Measurements from ENCODE around the gene JUND.
A peak's percentile ranks its signal among the peaks of the same experiment; 100 is the strongest.

Gene JUND

DNA sequence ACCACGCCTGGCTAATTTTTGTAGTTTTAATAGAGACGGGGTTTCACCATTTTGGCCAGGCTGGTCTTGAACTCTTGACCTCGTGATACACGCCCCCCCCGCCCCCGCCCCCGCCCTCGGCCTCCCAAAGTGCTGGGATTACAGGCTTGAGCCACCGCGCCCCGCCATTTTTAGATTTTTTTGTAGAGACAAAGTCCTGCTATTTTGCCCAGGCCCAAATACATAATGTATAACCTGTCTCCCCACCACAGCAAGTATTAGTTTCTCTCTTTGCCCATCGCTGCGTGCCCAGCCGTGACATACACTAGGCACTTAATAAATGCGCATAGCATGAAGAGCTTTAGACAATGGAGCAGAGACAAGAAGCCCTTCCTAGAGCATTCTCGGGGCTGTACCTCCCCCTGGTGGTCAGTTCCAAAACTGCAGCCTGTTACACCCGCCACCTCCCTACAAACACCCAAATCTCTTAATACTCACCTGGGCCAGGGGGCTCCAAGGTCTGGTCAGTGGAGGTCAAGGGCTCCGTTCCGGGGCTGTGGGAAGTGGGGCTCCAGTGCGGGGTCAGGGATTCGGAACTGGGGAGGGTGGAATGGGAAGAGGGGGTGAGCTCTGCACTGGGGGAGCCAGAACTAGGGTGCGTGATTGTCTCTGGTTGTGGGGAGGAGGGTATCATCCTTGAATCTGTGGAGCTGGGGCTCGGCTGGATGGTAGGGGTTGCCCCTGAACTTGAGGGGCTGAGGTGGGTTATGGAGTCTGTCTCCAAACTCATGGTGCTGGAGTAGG, 29.6 kb downstream of the JUND start:
- POLR2A ChIA-PET: interaction anchor here (0.6 to 1.5 kb wide), 2 partner anchors 30 to 67 kb away, joined by 3 to 5 read pairs; partner anchors contain the start of gene JUND
- TF ChIP-seq, protein P1, sequence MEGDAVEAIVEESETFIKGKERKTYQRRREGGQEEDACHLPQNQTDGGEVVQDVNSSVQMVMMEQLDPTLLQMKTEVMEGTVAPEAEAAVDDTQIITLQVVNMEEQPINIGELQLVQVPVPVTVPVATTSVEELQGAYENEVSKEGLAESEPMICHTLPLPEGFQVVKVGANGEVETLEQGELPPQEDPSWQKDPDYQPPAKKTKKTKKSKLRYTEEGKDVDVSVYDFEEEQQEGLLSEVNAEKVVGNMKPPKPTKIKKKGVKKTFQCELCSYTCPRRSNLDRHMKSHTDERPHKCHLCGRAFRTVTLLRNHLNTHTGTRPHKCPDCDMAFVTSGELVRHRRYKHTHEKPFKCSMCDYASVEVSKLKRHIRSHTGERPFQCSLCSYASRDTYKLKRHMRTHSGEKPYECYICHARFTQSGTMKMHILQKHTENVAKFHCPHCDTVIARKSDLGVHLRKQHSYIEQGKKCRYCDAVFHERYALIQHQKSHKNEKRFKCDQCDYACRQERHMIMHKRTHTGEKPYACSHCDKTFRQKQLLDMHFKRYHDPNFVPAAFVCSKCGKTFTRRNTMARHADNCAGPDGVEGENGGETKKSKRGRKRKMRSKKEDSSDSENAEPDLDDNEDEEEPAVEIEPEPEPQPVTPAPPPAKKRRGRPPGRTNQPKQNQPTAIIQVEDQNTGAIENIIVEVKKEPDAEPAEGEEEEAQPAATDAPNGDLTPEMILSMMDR (IDR thresholded peaks at IDR 0.05; ENCODE audit: control extremely low read depth, extremely low read depth, low read depth, missing control alignments): peak; percentile 92
- DNase-seq (ENCODE audit: extremely low spot score): peak; percentile 89
- CTCF ChIA-PET: interaction anchor here (0.6 to 15.1 kb wide), 56 partner anchors 8 to 313 kb away, joined by 3 to 228 read pairs (median 6); partner anchors contain the start of genes IFI30, JUND, LSM4 and MPV17L2

DNA sequence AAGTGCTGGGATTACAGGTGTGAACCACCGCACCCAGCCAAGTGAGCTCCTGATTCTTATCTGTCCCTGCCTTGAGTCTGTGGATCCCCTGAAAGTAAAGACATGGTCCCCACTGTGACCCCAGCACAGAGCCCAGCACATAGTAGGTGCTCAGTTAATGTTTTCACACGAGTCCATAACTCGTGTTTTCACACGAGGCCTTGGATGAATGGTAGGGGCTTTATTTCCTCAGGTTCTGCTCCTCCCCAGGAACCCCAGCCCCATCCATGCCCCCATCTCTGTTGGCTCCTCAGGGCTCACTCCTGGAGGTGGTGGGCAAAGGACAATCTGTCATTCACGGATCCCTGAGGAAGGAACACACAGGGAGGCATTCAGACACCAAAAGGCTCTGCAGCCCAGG, 31.6 kb downstream of the JUND start:
- POLR2A ChIA-PET: no interaction called here
- TF ChIP-seq, protein P1 (IDR thresholded peaks at IDR 0.05; ENCODE audit: control extremely low read depth, extremely low read depth, low read depth, missing control alignments): no peak
- CTCF ChIA-PET: interaction anchor here (0.8 to 15.1 kb wide), 11 partner anchors 13 to 137 kb away, joined by 3 to 228 read pairs (median 4); partner anchors contain the start of genes LSM4 and RAB3A
- DNase-seq (ENCODE audit: extremely low spot score): no peak

DNA sequence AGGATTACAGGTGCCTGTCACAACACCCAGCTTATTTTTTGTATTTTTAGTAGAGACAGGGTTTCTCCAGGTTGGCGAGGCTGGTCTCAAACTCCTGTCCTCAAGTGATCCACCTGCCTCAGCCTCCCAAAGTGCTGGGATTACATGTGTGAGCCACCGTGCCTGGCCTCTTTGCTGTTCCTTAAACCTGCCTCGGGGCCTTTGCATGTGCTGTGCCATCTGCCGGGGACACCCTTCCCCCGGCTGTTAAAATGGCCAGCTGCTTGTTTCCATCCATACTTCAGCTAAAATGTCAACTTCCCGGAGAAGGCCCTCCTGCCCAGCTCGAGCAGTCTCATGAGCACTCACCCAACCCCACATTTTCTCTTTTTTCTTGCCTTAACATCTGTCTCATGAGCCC, 36.1 kb downstream of the JUND start:
- POLR2A ChIA-PET: interaction anchor here (0.6 kb wide), 1 partner anchor 31 kb away, joined by 4 read pairs; no protein-coding TSS in a partner anchor
- TF ChIP-seq, protein P1 (IDR thresholded peaks at IDR 0.05; ENCODE audit: control extremely low read depth, extremely low read depth, low read depth, missing control alignments): no peak
- no peak for DNase-seq (ENCODE audit: extremely low spot score)
- CTCF ChIA-PET: interaction anchor here (0.9 to 15.1 kb wide), 6 partner anchors 7 to 133 kb away, joined by 3 to 228 read pairs (median 4); partner anchors contain the start of gene RAB3A

DNA sequence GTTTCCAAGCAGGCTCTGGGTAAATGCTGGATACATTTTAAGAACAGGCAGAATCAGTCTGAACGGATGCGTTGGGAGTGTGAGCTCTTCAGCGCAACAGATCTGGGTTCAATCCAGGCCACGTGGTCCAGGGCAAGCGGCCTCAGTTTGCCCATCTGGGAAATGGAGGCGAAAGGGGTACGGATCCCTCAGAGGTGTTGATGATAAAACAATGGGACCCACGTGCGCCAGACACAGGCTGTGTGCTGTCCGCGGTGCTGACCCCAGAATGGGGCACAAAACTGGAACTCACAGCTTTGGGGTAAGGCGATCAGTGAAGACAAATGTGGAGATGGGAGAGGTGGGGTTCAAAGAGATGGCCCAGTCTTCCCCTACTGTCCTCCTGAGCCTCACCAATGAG, 42.1 kb downstream of the JUND start:
- ChIA-PET CTCF (interaction anchor here (1.1 to 3.8 kb wide), 7 partner anchors 11 to 150 kb away, joined by 3 to 23 read pairs (median 4); partner anchors contain the start of gene RAB3A), POLR2A (no interaction called here)
- DNase-seq (ENCODE audit: extremely low spot score): no peak
- TF ChIP-seq, protein P1 (IDR thresholded peaks at IDR 0.05; ENCODE audit: control extremely low read depth, extremely low read depth, low read depth, missing control alignments): no peak

DNA sequence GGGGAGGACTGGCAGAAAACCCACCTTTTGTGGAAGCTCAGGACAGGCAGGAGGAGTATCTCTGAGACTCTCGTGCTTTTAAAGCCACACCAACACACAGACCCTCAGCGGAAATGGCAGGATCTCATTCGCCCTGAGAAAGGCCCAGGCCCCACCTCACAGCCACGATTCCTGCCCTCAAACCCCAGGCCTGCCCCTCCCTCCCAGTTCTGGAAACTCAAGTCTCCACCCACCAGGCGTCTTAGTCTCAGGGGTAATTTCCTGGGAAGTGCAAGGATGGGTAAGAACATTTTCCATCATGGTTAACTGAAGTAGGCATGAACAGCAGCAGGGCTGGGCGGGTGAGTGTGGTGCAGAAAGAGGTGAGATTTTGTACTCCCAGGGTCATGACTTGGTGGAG, 47.2 kb downstream of the JUND start:
- no peak for DNase-seq (ENCODE audit: extremely low spot score)
- ChIA-PET POLR2A (interaction anchor here (0.5 kb wide), 1 partner anchor 82 kb away, joined by 4 read pairs; no protein-coding TSS in a partner anchor), CTCF (interaction anchor here (1.0 to 4.5 kb wide), 5 partner anchors 10 to 154 kb away, joined by 3 to 59 read pairs (median 5); a partner anchor contains a TSS)
- TF ChIP-seq, protein P1 (IDR thresholded peaks at IDR 0.05; ENCODE audit: control extremely low read depth, extremely low read depth, low read depth, missing control alignments): no peak

DNA sequence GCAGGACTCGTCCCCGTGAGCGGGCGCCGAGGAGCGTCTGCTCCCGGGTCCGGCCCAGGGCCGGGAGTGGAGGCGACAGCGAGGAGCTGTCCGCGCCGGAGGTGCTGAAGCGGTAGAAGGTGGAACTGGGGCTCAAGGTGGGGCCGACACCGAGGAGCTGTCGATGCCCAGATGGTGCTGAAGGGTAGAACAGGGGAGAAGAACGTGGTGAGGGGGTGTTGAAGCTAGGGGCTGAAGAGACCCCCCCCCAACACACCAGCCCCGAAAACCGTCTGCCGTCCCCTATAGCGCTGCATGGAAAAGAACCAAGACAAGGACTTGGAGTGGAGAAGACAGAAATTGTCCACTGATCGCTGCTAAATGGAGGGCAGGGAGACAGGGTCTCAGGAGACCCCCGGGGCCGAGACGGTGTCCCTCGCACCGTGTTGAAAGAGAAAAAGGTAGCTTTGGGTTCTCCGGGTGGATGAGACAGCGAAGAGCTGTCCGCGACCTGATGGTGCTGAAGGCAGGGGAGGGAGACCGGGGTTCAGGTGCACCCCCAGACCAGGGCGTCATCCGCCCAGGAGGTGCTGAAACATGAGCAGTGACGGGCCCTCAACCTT, 48.1 kb downstream of the JUND start:
- peak; percentile 78 for DNase-seq (ENCODE audit: extremely low spot score)
- TF ChIP-seq, protein P1 (IDR thresholded peaks at IDR 0.05; ENCODE audit: control extremely low read depth, extremely low read depth, low read depth, missing control alignments): no peak
- ChIA-PET POLR2A (interaction anchor here (0.5 to 0.6 kb wide), 2 partner anchors 43 to 83 kb away, joined by 3 to 4 read pairs; no protein-coding TSS in a partner anchor), CTCF (interaction anchor here (1.0 to 4.5 kb wide), 8 partner anchors 9 to 155 kb away, joined by 3 to 59 read pairs (median 4); a partner anchor contains a TSS)
